DMS 273 treated with DMSO at 0.1 percent for 48 hours (cell line): Measurements from ENCODE around the gene GADD45GIP1.
A peak's percentile ranks its signal among the peaks of the same experiment; 100 is the strongest.
"Not testable (repeated sequence)": the region's sequence is repeated elsewhere in the genome, so short reads cannot be mapped to it uniquely, and the experiment has no call there.

Experiments used
- DNase-seq: peaks from one replicate; lab custom pipeline; 2025; lab: John Stamatoyannopoulos, UW

Gene GADD45GIP1

GRCh38 chr19:12987781-12988180, 30.8 kb upstream of the GADD45GIP1 start:
- no peak for DNase-seq

- no peak for DNase-seq
Measured at GRCh38 chr19:12987190-12987589, 30.2 kb upstream of the GADD45GIP1 start.

GRCh38 chr19:12986726-12987125, 29.7 kb upstream of the GADD45GIP1 start:
- no peak for DNase-seq

GRCh38 chr19:12985049-12985776, 28.2 kb upstream of the GADD45GIP1 start:
- DNase-seq, result no peak

- DNase-seq, result no peak
Measured at GRCh38 chr19:12984683-12985048, 27.6 kb upstream of the GADD45GIP1 start.

- DNase-seq, result no peak
Measured at GRCh38 chr19:12984143-12984627, 27.2 kb upstream of the GADD45GIP1 start.

GRCh38 chr19:12983542-12984142, 26.6 kb upstream of the GADD45GIP1 start:
- DNase-seq, result no peak

GRCh38 chr19:12983091-12983490, 26.1 kb upstream of the GADD45GIP1 start:
- DNase-seq, result no peak

GRCh38 chr19:12982648-12983047, 25.6 kb upstream of the GADD45GIP1 start:
- DNase-seq, result no peak

GRCh38 chr19:12979974-12980373, 23.0 kb upstream of the GADD45GIP1 start:
- no peak for DNase-seq

- DNase-seq, result not testable (repeated sequence)
Measured at GRCh38 chr19:12976109-12976508, 19.1 kb upstream of the GADD45GIP1 start.

GRCh38 chr19:12975221-12975741, 18.3 kb upstream of the GADD45GIP1 start:
- no peak for DNase-seq

GRCh38 chr19:12974301-12975220, 17.5 kb upstream of the GADD45GIP1 start:
- peak; percentile 85 for DNase-seq

GRCh38 chr19:12973236-12973635, 16.2 kb upstream of the GADD45GIP1 start:
- no peak for DNase-seq

- DNase-seq, result no peak
Measured at GRCh38 chr19:12970070-12970820, 13.2 kb upstream of the GADD45GIP1 start.

GRCh38 chr19:12969292-12969988, 12.4 kb upstream of the GADD45GIP1 start, which contains the start of gene DAND5:
Gene DAND5 (plus strand): TSS chr19:12969576. CDS start chr19:12969661, 85 bp downstream.
- DNase-seq, result peak; percentile 62

- no peak for DNase-seq
Measured at GRCh38 chr19:12967907-12968306, 10.9 kb upstream of the GADD45GIP1 start.

- no peak for DNase-seq
Measured at GRCh38 chr19:12965812-12966135, 8.8 kb upstream of the GADD45GIP1 start.

GRCh38 chr19:12965017-12965811, 8.2 kb upstream of the GADD45GIP1 start:
- DNase-seq, result peak; percentile 65

- no peak for DNase-seq
Measured at GRCh38 chr19:12959481-12959880, 2.5 kb upstream of the GADD45GIP1 start.
